Measurements from ENCODE around the gene TPPP. TPM values are rescaled to one million over a fixed set of nuclear protein-coding genes. Genes with fewer than 3 reads are reported as not detected.

TPPP gene
- polyA plus RNA-seq, 5 donors = 6.4 to 8.2 (median 6.9) TPM

- DNase-seq = no peak
These were observed 45.4 kb downstream of the TPPP start for GRCh38 chr5:647727-648126.

- DNase-seq = no peak
These were observed 45.8 kb downstream of the TPPP start for GRCh38 chr5:647311-647710.

GRCh38 chr5:646396-647201 lies 46.6 kb downstream of the TPPP start:
- no peak for DNase-seq

- no peak for DNase-seq
These were observed 47.7 kb downstream of the TPPP start for GRCh38 chr5:645421-645820.

- no peak for DNase-seq
These were observed 48.2 kb downstream of the TPPP start for GRCh38 chr5:644971-645370.

GRCh38 chr5:644509-644908 lies 48.6 kb downstream of the TPPP start:
- no peak for DNase-seq

- DNase-seq = no peak
These were observed 49.3 kb downstream of the TPPP start for GRCh38 chr5:643811-644271.

GRCh38 chr5:643351-643801 lies 49.8 kb downstream of the TPPP start:
- no peak for DNase-seq

GRCh38 chr5:642481-642880 lies 50.7 kb downstream of the TPPP start:
- no peak for DNase-seq

- no peak for DNase-seq
These were observed 51.8 kb downstream of the TPPP start for GRCh38 chr5:641331-641765.

- no peak for DNase-seq
These were observed 52.5 kb downstream of the TPPP start for GRCh38 chr5:640461-641330.

GRCh38 chr5:639584-640213 lies 53.5 kb downstream of the TPPP start:
- DNase-seq = no peak

GRCh38 chr5:639253-639530 lies 54.0 kb downstream of the TPPP start:
- DNase-seq = no peak

GRCh38 chr5:638501-639252 lies 54.5 kb downstream of the TPPP start:
- DNase-seq = no peak

- DNase-seq = no peak
These were observed 55.3 kb downstream of the TPPP start for GRCh38 chr5:637581-638450.

GRCh38 chr5:636951-637350 lies 56.2 kb downstream of the TPPP start:
- DNase-seq = no peak

GRCh38 chr5:635306-636055 lies 57.7 kb downstream of the TPPP start:
- no peak for DNase-seq

GRCh38 chr5:634191-634590 lies 59.0 kb downstream of the TPPP start:
- no peak for DNase-seq

GRCh38 chr5:633501-633955 lies 59.6 kb downstream of the TPPP start:
- DNase-seq = no peak
